GM12801 (cell line): ENCODE measurements around the gene KCNQ1.

Source experiments
- CTCF ChIP-seq: IDR thresholded peaks from one replicate; pipeline ENCODE4 v1.5.1; 2011; ENCODE audit warnings: control low read depth; ENCODE audit not compliant: insufficient read length; ENCODE audit errors: extremely low read depth

The KCNQ1 gene

GRCh38 chr11:2441171-2441570 lies 3.6 kb upstream of the KCNQ1 start:
- no peak for TF ChIP-seq CTCF

- no peak for TF ChIP-seq CTCF
Measured at GRCh38 chr11:2442589-2442988, 2.2 kb upstream of the KCNQ1 start.

- TF ChIP-seq CTCF = no peak
Measured at GRCh38 chr11:2443406-2443805, 1.4 kb upstream of the KCNQ1 start.

DNA sequence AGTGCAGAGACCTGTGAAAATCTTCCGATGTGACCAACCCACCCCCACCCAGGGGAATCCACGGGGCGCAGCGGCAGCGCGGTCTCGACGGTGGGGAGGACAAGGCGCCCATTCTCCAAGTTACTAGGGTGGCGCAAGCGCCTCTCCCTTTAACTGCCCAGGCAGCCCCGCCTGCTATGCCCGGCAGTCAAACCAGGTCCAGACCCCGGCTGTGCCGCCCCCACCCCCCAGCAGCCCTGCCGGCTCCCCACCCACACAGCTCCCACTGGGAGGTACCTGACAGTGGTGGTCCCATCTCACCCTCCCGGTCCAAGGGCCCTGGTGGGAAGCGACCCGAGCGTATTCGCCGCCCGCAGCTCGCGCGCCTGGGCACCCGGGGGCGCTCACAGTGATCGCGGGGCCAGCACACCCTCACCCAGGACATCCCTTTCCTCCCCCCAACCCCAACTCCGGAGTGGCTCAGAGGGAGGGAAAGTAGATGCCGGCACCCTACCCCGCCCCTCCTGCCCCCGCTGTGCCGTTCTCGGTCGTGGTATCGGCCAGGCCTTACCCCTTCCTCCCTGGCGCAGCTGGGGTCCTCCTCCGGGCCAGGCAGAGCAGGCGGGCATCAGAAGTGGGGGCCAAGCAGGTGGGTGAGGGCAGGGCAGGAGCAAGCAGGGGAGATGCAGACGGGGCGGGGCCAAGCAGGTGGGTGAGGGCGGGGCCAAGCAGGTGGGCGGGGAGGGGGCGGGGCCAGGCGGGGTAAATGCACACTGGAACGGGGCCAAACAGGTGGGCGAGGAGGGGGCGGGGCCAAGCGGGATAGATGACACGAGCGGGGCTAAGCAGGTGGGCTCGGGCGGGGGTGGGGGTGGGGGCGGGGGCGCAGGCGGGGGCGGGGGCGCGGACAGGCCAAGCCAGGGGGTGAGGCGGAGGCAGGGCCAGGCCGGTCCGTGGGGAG lies 657 bp upstream of the KCNQ1 start, which contains the start of gene TRPM5:
TSS of gene TRPM5 (minus strand) at position 634 of the 940 bp plus-strand sequence. CDS start 21,478 bp downstream, outside the sequence.
- no peak for TF ChIP-seq CTCF

GRCh38 chr11:2445746-2446551 lies 1.1 kb downstream of the KCNQ1 start:
- no peak for TF ChIP-seq CTCF

DNA sequence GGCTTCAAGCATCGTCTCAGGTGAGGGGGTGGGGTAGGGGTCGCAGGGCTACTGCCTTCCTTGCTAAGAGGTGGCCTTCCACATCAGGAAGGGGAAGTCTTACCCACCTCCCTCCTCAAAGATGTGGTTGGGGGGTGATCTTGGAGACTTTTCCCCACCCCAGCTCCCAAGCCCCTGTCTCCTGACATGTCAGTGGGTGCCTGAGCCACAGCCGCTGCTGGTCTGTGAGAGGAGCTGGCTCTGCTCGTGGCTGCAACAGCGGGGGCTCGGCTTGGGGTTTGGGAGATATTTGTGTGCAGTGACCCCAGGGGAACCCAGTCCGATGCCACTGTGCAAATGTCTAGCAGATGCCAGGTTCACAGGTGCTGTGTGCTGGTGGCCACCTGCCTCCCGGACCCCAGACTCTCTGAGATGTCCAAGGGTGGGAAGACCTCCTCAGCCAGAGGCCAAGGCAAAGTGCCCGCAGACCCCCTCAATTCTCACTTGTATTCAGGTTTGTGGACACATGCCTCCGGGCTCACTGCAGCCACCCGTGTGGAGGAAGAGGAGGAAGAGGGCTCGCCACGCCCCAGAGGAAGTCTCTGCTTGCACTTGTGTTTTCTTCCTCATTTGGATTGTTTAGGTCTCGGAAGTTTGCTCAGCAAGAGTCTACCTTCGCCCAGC lies 1.9 kb downstream of the KCNQ1 start:
- no peak for TF ChIP-seq CTCF
